ENCODE results near the gene CACNG3.

GRCh38 chr16:24349320-24349719, 93.2 kb downstream of the CACNG3 start:
- TF ChIP-seq, protein P1, sequence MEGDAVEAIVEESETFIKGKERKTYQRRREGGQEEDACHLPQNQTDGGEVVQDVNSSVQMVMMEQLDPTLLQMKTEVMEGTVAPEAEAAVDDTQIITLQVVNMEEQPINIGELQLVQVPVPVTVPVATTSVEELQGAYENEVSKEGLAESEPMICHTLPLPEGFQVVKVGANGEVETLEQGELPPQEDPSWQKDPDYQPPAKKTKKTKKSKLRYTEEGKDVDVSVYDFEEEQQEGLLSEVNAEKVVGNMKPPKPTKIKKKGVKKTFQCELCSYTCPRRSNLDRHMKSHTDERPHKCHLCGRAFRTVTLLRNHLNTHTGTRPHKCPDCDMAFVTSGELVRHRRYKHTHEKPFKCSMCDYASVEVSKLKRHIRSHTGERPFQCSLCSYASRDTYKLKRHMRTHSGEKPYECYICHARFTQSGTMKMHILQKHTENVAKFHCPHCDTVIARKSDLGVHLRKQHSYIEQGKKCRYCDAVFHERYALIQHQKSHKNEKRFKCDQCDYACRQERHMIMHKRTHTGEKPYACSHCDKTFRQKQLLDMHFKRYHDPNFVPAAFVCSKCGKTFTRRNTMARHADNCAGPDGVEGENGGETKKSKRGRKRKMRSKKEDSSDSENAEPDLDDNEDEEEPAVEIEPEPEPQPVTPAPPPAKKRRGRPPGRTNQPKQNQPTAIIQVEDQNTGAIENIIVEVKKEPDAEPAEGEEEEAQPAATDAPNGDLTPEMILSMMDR (IDR thresholded peaks at IDR 0.05), result no peak
- no peak for TF ChIP-seq EZH2 (IDR thresholded peaks at IDR 0.05; ENCODE audit: borderline replicate concordance, insufficient read depth, low read depth, low read length, poor library complexity, severe bottlenecking)
